Endothelial cell (in vitro differentiated cells): ENCODE results near the gene RIPPLY1. TPM values are rescaled to one million over a fixed set of nuclear protein-coding genes. Genes with fewer than 3 reads are reported as not detected.
A peak's percentile ranks its signal among the peaks of the same experiment; 100 is the strongest.

Experiments used
- DNase-seq: peaks from one replicate; pipeline ENCODE4 v3.0.0; 2021; ENCODE audit warnings: low spot score
- H3K27ac Mint-ChIP-seq: one replicate; pipeline ENCODE4 v1.8.0; 2021; ENCODE audit warnings: mixed read lengths, inconsistent platforms; ENCODE audit not compliant: unreplicated experiment
- H3K27me3 Mint-ChIP-seq: one replicate; pipeline ENCODE4 v1.8.0; 2021; ENCODE audit warnings: mild to moderate bottlenecking, moderate library complexity, mixed read lengths, inconsistent platforms; ENCODE audit not compliant: unreplicated experiment
- H3K36me3 Mint-ChIP-seq: one replicate; pipeline ENCODE4 v1.8.0; 2021; ENCODE audit warnings: mild to moderate bottlenecking, low read depth, mixed read lengths, inconsistent platforms; ENCODE audit not compliant: unreplicated experiment
- H3K4me1 Mint-ChIP-seq: one replicate; pipeline ENCODE4 v1.8.0; 2021; ENCODE audit warnings: mild to moderate bottlenecking, mixed read lengths, inconsistent platforms; ENCODE audit not compliant: unreplicated experiment
- H3K4me3 Mint-ChIP-seq: one replicate; pipeline ENCODE4 v1.8.0; 2021; ENCODE audit warnings: mild to moderate bottlenecking, mixed read lengths, inconsistent platforms; ENCODE audit not compliant: unreplicated experiment
- H3K9me3 Mint-ChIP-seq: one replicate; pipeline ENCODE4 v1.8.0; 2021; ENCODE audit warnings: mixed read lengths, inconsistent platforms; ENCODE audit not compliant: unreplicated experiment
- CTCF ChIP-seq: fragments of 200-600 bp; sonication (generic); IDR thresholded peaks from one replicate; pipeline ENCODE4 v1.5.0; 2021; ENCODE audit warnings: antibody characterized with exemption; ENCODE audit not compliant: unreplicated experiment
- total RNA-seq: library from RNA; stranded (reverse); fragmentation: NEBNext Ultra II Directional; extraction: Animal tissue kit (Norgen Biotek cat#: 25700); gene quantifications from one replicate; pipeline ENCODE4 v1.2.1, GENCODE V29; 2021; ENCODE audit not compliant: unreplicated experiment

The RIPPLY1 gene
- total RNA-seq, 1 donor from 2014 or later: not detected

- Mint-ChIP-seq H3K27ac (no peak overlapping the region), H3K27me3 (no peaks in the 10 kb centered on the region), H3K36me3 (no peaks in the 10 kb centered on the region), H3K9me3 (no peaks in the 10 kb centered on the region), H3K4me3 (no peak overlapping the region), H3K4me1 (no peaks in the 10 kb centered on the region)
- DNase-seq: no peak
- no peak for TF ChIP-seq CTCF
Measured at GRCh38 chrX:106949366-106949765, 46.2 kb upstream of the RIPPLY1 start.

GRCh38 chrX:106948641-106949040, 45.5 kb upstream of the RIPPLY1 start:
- DNase-seq: no peak
- H3K4me3 Mint-ChIP-seq: no peak overlapping the region
- no peaks in the 10 kb centered on the region for H3K27me3 Mint-ChIP-seq
- no peaks in the 10 kb centered on the region for H3K9me3 Mint-ChIP-seq
- H3K36me3 Mint-ChIP-seq: no peaks in the 10 kb centered on the region
- H3K4me1 Mint-ChIP-seq: no peaks in the 10 kb centered on the region
- TF ChIP-seq CTCF: no peak
- H3K27ac Mint-ChIP-seq: no peak overlapping the region

GRCh38 chrX:106946464-106946863, 43.3 kb upstream of the RIPPLY1 start:
- Mint-ChIP-seq H3K27ac (no peak overlapping the region), H3K4me3 (no peak overlapping the region), H3K4me1 (no peaks in the 10 kb centered on the region), H3K9me3 (no peaks in the 10 kb centered on the region), H3K27me3 (no peaks in the 10 kb centered on the region), H3K36me3 (peaks cover 6% of the 10 kb centered on the region)
- DNase-seq: no peak
- TF ChIP-seq CTCF: no peak

DNA sequence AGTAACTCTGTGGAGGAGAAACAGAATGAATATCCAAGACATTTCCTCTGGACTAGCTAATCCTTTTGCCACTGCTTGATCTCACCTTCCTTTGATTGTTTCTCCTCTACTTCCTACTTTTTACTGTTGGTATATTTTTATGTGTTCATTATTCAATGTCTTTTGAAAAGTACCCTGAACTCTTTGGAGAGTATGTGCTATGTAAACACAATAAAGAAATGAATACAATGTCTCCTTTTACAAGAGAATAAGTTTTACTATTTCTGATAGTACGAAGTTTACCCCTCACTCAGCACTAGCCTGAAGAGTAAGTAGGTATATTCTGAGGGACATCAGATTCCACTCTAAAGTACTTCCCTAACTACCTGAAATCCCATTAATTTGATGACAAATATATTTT, 36.9 kb upstream of the RIPPLY1 start:
- no peak for DNase-seq
- no peaks in the 10 kb centered on the region for H3K9me3 Mint-ChIP-seq
- peak overlapping the region; percentile 42 for H3K27ac Mint-ChIP-seq
- H3K27me3 Mint-ChIP-seq: no peaks in the 10 kb centered on the region
- TF ChIP-seq CTCF: no peak
- peaks cover 3% of the 10 kb centered on the region for H3K4me1 Mint-ChIP-seq
- no peak overlapping the region for H3K4me3 Mint-ChIP-seq
- peaks cover 6% of the 10 kb centered on the region for H3K36me3 Mint-ChIP-seq

DNA sequence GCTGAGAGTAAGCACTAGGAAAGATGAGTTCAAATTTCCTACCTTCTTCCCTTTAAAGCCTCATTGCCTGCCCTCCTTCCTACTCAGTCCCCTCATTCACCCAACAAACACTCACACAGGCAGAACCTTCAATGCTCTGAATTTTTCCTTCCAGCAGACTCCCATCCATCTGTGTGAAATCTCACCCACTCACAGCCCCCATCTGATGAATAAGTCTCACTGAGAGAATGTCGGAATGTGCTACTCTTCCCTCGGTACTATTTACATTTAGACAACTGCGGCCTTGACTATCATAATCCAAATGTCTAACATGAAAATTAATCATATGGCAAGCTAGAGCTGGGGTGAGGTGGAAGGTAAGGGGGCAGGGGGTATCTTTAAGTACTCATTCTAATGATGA, 36.4 kb upstream of the RIPPLY1 start:
- Mint-ChIP-seq H3K4me3 (no peak overlapping the region), H3K4me1 (peaks cover 3% of the 10 kb centered on the region), H3K27me3 (no peaks in the 10 kb centered on the region), H3K27ac (no peak overlapping the region), H3K36me3 (peaks cover 6% of the 10 kb centered on the region), H3K9me3 (no peaks in the 10 kb centered on the region)
- DNase-seq: no peak
- TF ChIP-seq CTCF: no peak
